Body of pancreas (tissue), 4 donors: Measurements from ENCODE around the gene TRIM10.

ENCODE experiments used
- POLR2A ChIP-seq, 3 donors: fragments of 450-650 bp; IDR thresholded peaks; one replicate each; pipeline ENCODE4 v1.6.1; 2016; ENCODE audit warnings: antibody characterized with exemption in 3 of 3, mild to moderate bottlenecking in 2 of 3
- TF ChIP-seq, protein P1 (sequence below), 7 experiments: fragments of 450-650 bp in 4 of 7; fragments of 200-600 bp in 3 of 7; sonication (generic) in 3 of 7; IDR thresholded peaks; one replicate each; pipeline ENCODE4 v1.5.1; 2016 to 2019; ENCODE audit warnings: antibody characterized with exemption in 7 of 7

DNA sequence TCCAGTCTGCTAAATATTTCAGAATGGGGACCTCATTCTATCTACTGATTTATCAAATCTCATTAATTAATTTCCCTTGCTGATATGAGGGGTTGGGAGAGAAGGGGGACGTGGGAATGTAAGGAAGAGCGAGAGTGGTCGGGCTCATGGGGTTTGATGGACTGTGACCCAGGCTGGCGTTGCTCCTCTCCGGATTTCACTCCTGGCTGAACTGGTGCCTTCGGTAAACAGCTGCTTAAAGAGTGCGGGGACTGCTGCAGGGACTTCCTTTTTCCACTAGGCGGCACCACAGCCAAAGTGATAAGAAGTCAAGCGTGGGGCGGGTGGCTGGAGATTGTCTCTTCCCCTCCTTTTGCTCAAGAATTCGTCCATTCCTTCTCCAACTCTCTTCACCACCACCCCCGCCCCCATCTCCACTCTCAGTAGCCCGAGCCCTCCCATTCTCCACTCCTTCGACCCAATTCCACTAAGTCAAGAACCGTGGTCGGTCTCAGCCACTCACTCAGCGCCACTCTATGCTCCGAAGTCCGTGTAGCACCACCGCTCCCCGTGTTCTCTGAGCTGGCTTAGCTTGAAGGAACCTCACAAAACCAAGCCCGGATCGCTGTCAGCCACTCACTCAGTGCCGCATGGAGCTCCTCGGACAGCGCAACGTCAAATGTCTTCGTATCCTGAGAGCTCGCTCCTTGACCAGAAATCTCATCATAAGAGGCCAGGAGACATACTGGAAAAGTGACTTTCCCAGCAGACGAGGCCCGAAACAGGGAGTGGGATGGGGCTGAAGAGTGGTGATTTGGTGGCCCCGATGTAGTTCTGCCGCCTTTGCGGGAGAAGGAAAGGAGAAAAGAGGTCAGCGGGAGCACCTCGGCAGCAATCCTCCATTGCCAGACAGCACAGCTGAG lies 57.8 kb downstream of the TRIM10 start:
- TF ChIP-seq, protein P1, sequence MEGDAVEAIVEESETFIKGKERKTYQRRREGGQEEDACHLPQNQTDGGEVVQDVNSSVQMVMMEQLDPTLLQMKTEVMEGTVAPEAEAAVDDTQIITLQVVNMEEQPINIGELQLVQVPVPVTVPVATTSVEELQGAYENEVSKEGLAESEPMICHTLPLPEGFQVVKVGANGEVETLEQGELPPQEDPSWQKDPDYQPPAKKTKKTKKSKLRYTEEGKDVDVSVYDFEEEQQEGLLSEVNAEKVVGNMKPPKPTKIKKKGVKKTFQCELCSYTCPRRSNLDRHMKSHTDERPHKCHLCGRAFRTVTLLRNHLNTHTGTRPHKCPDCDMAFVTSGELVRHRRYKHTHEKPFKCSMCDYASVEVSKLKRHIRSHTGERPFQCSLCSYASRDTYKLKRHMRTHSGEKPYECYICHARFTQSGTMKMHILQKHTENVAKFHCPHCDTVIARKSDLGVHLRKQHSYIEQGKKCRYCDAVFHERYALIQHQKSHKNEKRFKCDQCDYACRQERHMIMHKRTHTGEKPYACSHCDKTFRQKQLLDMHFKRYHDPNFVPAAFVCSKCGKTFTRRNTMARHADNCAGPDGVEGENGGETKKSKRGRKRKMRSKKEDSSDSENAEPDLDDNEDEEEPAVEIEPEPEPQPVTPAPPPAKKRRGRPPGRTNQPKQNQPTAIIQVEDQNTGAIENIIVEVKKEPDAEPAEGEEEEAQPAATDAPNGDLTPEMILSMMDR (IDR thresholded peaks at IDR 0.05) = peak; percentile 68 to 99 (median 94)
- TF ChIP-seq POLR2A (IDR thresholded peaks at IDR 0.05) = peak in 2 of 3 donors; percentile 18 to 29
